ENCODE results near the gene CD74.

CD74 gene

DNA sequence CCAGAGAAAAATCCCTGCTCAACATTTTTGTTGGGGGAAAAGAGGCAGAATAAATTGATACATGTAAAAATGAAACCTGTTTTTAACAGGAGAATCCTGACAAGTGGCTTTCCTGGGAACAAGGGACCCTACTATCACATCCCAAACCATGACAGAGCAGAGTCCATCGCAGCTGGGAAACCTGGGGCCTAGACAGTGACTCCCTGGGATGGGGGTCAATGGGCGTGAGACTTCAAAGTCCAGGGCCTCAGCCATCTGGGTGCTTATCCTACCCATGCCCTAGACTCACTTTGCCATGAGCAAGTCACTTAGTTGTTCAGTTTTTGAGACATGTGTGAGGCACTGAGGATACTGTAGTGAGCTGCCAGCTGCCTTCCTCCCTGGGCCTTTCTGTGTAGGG is 49.5 kb downstream of the CD74 start:
- H2BK120ac ChIP-seq (ENCODE audit: low read depth, low read length), result no peak overlapping the region
- H4K8ac ChIP-seq (ENCODE audit: low read depth, low read length), result no peak overlapping the region
- no peak overlapping the region for H3K4me2 ChIP-seq (ENCODE audit: low read length)
- no peak overlapping the region for H3K9ac ChIP-seq (ENCODE audit: low read length)
- no peak overlapping the region for H2BK5ac ChIP-seq (ENCODE audit: low read length)
- no peak overlapping the region for H3K18ac ChIP-seq (ENCODE audit: low read length)
- H3K4me3 ChIP-seq (ENCODE audit: low read length), result no peak overlapping the region
- no peak overlapping the region for H3K56ac ChIP-seq (ENCODE audit: low read length)
- H3K23ac ChIP-seq (ENCODE audit: low read length), result no peak overlapping the region
- WGBS (ENCODE audit: extremely low coverage, insufficient coverage, low lambda C conversion rate), result no CpG with 5 or more reads among the region's 2 CpGs
- no peak overlapping the region for H3K27ac ChIP-seq (ENCODE audit: low read depth, low read length)
- no peaks in the 10 kb centered on the region for H3K4me1 ChIP-seq (ENCODE audit: control insufficient read depth, low read depth, low read length)
- H3K79me1 ChIP-seq (ENCODE audit: low read length), result peaks cover 25% of the 10 kb centered on the region
- no peak overlapping the region for H2BK15ac ChIP-seq (replicated peaks; ENCODE audit: low read depth)
- no peak overlapping the region for H4K5ac ChIP-seq (ENCODE audit: low read length)
- peaks cover 25% of the 10 kb centered on the region for H3K36me3 ChIP-seq (ENCODE audit: control insufficient read depth, insufficient read depth, low read length)
- DNase-seq, result no peak
- H3K79me2 ChIP-seq (ENCODE audit: control insufficient read depth, insufficient read depth, low read length), result peaks cover 35% of the 10 kb centered on the region
- H3K27me3 ChIP-seq (ENCODE audit: insufficient read depth, low read length, poor library complexity), result no peaks in the 10 kb centered on the region
- H2AK5ac ChIP-seq (ENCODE audit: low read length), result no peak overlapping the region
- H3K4ac ChIP-seq (ENCODE audit: low read depth, low read length), result no peak overlapping the region

DNA sequence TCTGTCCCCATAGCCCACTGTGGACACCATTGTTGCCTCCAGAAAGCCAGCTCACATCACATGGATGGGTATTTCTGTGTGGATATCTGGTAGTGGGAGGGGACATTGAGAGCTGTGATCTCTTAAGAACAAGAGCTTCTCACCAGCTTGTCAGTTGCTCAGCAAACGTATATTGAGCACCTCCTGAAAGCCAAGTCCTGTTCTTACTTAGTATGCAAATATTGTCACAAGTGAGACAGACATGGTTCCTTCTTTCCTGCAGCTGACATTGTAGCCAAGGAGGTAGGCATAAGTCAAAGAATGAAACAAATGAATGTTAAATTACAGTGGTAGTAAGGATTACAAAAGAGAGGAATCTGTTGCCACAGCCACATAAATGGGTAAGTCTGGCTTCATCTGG is 51.4 kb downstream of the CD74 start:
- Histone ChIP-seq H3K23ac (ENCODE audit: low read length) (no peak overlapping the region), H3K18ac (ENCODE audit: low read length) (no peak overlapping the region), H3K4me1 (ENCODE audit: control insufficient read depth, low read depth, low read length) (peaks cover 4% of the 10 kb centered on the region), H3K56ac (ENCODE audit: low read length) (no peak overlapping the region), H3K27ac (ENCODE audit: low read depth, low read length) (no peak overlapping the region), H2BK5ac (ENCODE audit: low read length) (no peak overlapping the region), H3K36me3 (ENCODE audit: control insufficient read depth, insufficient read depth, low read length) (peaks cover 19% of the 10 kb centered on the region), H2BK15ac (replicated peaks; ENCODE audit: low read depth) (no peak overlapping the region), H2BK120ac (ENCODE audit: low read depth, low read length) (no peak overlapping the region), H3K4me3 (ENCODE audit: low read length) (no peak overlapping the region), H3K79me1 (ENCODE audit: low read length) (peaks cover 27% of the 10 kb centered on the region), H3K27me3 (ENCODE audit: insufficient read depth, low read length, poor library complexity) (no peaks in the 10 kb centered on the region), H2AK5ac (ENCODE audit: low read length) (no peak overlapping the region), H3K4ac (ENCODE audit: low read depth, low read length) (no peak overlapping the region), H4K8ac (ENCODE audit: low read depth, low read length) (no peak overlapping the region), H3K4me2 (ENCODE audit: low read length) (no peak overlapping the region), H3K79me2 (ENCODE audit: control insufficient read depth, insufficient read depth, low read length) (peaks cover 41% of the 10 kb centered on the region), H4K5ac (ENCODE audit: low read length) (no peak overlapping the region), H3K9ac (ENCODE audit: low read length) (no peak overlapping the region)
- no CpG with 5 or more reads among the region's 1 CpG for WGBS (ENCODE audit: extremely low coverage, insufficient coverage, low lambda C conversion rate)
- no peak for DNase-seq

DNA sequence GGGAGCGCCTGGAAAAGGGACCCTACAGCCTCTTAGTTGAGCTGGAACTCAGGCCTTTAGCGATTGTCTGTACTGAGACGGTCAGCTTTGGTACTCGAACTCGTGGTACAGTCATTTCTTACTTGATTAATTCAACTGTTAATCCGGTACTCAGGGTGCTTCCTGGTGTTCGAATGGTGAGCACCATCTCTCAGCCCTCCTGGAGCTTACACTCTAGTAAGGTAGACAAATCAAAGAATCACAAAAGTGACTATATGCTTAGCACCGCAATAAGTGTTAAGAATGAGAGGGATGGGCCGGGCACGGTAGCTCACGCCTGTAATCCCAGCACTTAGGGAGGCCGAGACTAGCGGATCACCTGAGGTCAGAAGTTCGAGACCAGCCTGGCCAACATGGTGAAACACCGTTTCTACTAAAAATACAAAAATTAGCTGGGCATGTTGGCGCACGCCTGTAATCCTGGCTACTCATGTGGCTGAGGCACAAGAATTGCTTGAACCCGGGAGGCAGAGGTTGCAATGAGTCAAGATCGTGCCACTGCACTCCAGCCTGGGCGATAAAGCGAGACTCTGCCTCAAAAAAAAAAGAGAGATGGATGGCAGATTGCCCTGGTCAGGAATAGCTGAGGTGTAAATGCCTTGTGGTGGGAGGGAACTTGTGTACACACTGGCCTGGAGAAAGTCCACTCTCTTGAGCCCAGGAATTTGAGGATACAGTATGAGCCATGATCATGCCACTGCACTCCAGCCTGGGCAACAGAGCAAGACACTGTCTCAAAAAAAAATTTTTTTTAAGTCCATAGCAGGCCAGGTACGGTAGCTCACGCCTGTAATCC is 54.2 kb downstream of the CD74 start:
- Histone ChIP-seq H2BK5ac (ENCODE audit: low read length) (no peak overlapping the region), H3K79me1 (ENCODE audit: low read length) (peaks cover 27% of the 10 kb centered on the region), H2BK120ac (ENCODE audit: low read depth, low read length) (no peak overlapping the region), H3K4ac (ENCODE audit: low read depth, low read length) (peak overlapping the region; percentile 74), H4K5ac (ENCODE audit: low read length) (no peak overlapping the region), H3K56ac (ENCODE audit: low read length) (peak overlapping the region; percentile 100), H2BK15ac (replicated peaks; ENCODE audit: low read depth) (no peak overlapping the region), H2AK5ac (ENCODE audit: low read length) (no peak overlapping the region), H3K36me3 (ENCODE audit: control insufficient read depth, insufficient read depth, low read length) (peaks cover 14% of the 10 kb centered on the region), H3K4me1 (ENCODE audit: control insufficient read depth, low read depth, low read length) (peaks cover 4% of the 10 kb centered on the region), H3K4me3 (ENCODE audit: low read length) (peak overlapping the region; percentile 82), H3K79me2 (ENCODE audit: control insufficient read depth, insufficient read depth, low read length) (peaks cover 41% of the 10 kb centered on the region), H4K8ac (ENCODE audit: low read depth, low read length) (peak overlapping the region; percentile 17), H3K18ac (ENCODE audit: low read length) (peak overlapping the region; percentile 12), H3K9ac (ENCODE audit: low read length) (peak overlapping the region; percentile 92), H3K27me3 (ENCODE audit: insufficient read depth, low read length, poor library complexity) (no peaks in the 10 kb centered on the region), H3K23ac (ENCODE audit: low read length) (peak overlapping the region; percentile 9), H3K27ac (ENCODE audit: low read depth, low read length) (peak overlapping the region; percentile 43), H3K4me2 (ENCODE audit: low read length) (peak overlapping the region; percentile 26)
- peak; percentile 57 for DNase-seq
- no CpG with 5 or more reads among the region's 23 CpGs for WGBS (ENCODE audit: extremely low coverage, insufficient coverage, low lambda C conversion rate)

DNA sequence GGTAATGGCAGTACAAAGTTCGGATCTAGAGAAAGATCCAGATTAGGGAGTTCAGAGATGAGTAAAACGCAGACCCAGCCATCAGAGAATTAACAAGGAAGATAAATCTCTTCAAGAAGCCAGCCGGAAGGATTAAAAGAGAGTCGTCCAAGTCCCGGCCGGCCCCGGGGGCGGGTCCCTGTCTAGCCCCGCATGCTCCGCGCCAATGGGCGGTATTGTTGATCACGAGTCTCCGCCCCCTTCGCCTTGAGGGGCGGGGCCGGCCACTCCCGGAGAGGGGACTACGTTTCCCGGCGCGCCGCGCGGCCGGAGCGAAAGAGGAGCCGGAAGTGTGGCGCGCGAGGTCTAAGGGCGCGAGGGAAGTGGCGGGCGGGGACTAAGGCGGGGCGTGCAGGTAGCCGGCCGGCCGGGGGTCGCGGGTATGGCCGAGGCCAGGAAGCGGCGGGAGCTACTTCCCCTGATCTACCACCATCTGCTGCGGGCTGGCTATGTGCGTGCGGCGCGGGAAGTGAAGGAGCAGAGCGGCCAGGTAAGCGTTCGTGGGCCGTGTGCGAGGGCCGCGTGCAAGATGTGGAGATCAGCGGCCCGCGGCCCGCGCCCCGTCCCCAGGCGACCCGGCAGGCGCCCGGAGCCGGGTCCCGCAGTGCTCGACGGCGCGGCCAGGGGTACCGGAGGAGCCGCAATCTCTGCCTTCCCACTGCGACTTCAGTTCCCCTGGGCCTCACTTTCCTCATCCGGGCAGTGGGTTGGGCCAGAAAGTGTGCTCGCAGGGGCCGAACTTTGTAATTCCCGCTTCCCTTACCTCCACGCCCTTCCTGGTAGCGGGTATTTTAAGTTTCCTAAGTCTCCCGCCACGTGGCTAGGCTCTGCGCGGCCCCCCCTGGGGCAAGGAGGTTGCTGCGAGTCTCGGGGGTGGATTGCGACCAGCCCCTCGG is 55.1 kb downstream of the CD74 start, which contains the start of gene TCOF1:
Gene TCOF1, plus strand, starts transcription at position 372 of the 935 bp plus-strand sequence. Its CDS starts 50 bp downstream, at position 422.
- Histone ChIP-seq H3K36me3 (ENCODE audit: control insufficient read depth, insufficient read depth, low read length) (peaks cover 12% of the 10 kb centered on the region), H3K4me1 (ENCODE audit: control insufficient read depth, low read depth, low read length) (peaks cover 4% of the 10 kb centered on the region), H3K27me3 (ENCODE audit: insufficient read depth, low read length, poor library complexity) (no peaks in the 10 kb centered on the region), H3K9ac (ENCODE audit: low read length) (peak within 1 kb of the TSS; percentile 92), H3K79me1 (ENCODE audit: low read length) (peaks cover 25% of the 10 kb centered on the region), H3K18ac (ENCODE audit: low read length) (peak within 1 kb of the TSS; percentile 12), H4K8ac (ENCODE audit: low read depth, low read length) (peak within 1 kb of the TSS; percentile 17), H3K4me2 (ENCODE audit: low read length) (peak within 1 kb of the TSS; percentile 81), H3K4me3 (ENCODE audit: low read length) (peak within 1 kb of the TSS; percentile 82), H3K4ac (ENCODE audit: low read depth, low read length) (peak within 1 kb of the TSS; percentile 74), H2BK15ac (replicated peaks; ENCODE audit: low read depth) (no peak within 1 kb of the TSS), H2BK5ac (ENCODE audit: low read length) (no peak within 1 kb of the TSS), H2AK5ac (ENCODE audit: low read length) (no peak within 1 kb of the TSS), H4K5ac (ENCODE audit: low read length) (peak within 1 kb of the TSS; percentile 99), H3K27ac (ENCODE audit: low read depth, low read length) (peak within 1 kb of the TSS; percentile 43), H3K23ac (ENCODE audit: low read length) (peak within 1 kb of the TSS; percentile 29), H2BK120ac (ENCODE audit: low read depth, low read length) (no peak within 1 kb of the TSS), H3K79me2 (ENCODE audit: control insufficient read depth, insufficient read depth, low read length) (peaks cover 41% of the 10 kb centered on the region), H3K56ac (ENCODE audit: low read length) (peak within 1 kb of the TSS; percentile 100)
- peak; percentile 99 for DNase-seq
- no CpG with 5 or more reads among the region's 90 CpGs for WGBS (ENCODE audit: extremely low coverage, insufficient coverage, low lambda C conversion rate)

DNA sequence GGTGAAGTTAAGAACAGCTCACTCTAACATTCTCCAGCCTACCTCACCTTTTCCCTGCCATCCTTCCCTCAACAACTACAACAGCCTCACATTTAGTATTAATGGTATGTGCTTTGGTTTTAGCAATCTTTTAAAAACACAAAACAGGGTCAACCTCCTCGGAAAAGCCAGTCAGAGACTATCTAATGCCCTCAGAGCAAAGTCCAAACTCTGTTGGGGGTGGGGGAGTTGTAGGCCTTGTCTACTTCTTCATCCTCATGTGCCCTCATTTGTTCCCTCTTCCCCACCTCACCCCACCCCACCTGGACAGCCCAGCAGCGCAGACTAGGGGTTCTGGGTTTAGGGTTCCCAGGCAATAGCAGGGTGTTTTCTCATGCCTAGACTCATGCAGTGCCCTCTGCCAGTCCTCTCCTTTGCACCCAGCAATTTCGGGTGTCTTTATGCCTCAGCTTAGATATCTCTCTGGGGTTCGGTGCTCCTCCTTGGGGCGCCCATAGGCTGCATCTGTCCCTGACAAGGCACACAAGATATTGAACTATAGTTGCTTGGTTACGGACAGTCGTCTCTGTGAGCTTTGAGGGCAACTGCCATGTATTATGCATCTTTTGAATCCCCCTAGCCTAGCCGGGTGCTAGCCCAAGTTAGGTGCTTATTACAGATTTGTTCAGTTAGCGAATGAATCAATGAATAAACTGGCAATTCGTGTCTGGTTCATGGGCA is 56.0 kb downstream of the CD74 start:
- DNase-seq, result no peak

More for the DNA sequence above, 56.0 kb downstream of the CD74 start:
- H3K4me3 ChIP-seq (ENCODE audit: low read length), result no peak overlapping the region
- no peak overlapping the region for H2BK15ac ChIP-seq (replicated peaks; ENCODE audit: low read depth)
- peak overlapping the region; percentile 76 for H3K9ac ChIP-seq (ENCODE audit: low read length)
- peak overlapping the region; percentile 85 for H3K56ac ChIP-seq (ENCODE audit: low read length)
- H4K8ac ChIP-seq (ENCODE audit: low read depth, low read length), result no peak overlapping the region
- H3K4me1 ChIP-seq (ENCODE audit: control insufficient read depth, low read depth, low read length), result peaks cover 4% of the 10 kb centered on the region
- H2BK120ac ChIP-seq (ENCODE audit: low read depth, low read length), result no peak overlapping the region
- peak overlapping the region; percentile 99 for H4K5ac ChIP-seq (ENCODE audit: low read length)
- no peak overlapping the region for H2AK5ac ChIP-seq (ENCODE audit: low read length)
- whole genome bisulfite sequencing (ENCODE audit: extremely low coverage, insufficient coverage, low lambda C conversion rate), result no CpG with 5 or more reads among the region's 10 CpGs
- no peaks in the 10 kb centered on the region for H3K27me3 ChIP-seq (ENCODE audit: insufficient read depth, low read length, poor library complexity)
- H3K79me1 ChIP-seq (ENCODE audit: low read length), result peaks cover 20% of the 10 kb centered on the region
- no peak overlapping the region for H2BK5ac ChIP-seq (ENCODE audit: low read length)
- H3K79me2 ChIP-seq (ENCODE audit: control insufficient read depth, insufficient read depth, low read length), result peaks cover 38% of the 10 kb centered on the region
- peak overlapping the region; percentile 56 for H3K4ac ChIP-seq (ENCODE audit: low read depth, low read length)
- no peak overlapping the region for H3K18ac ChIP-seq (ENCODE audit: low read length)
- H3K27ac ChIP-seq (ENCODE audit: low read depth, low read length), result no peak overlapping the region
- H3K4me2 ChIP-seq (ENCODE audit: low read length), result peak overlapping the region; percentile 81
- H3K23ac ChIP-seq (ENCODE audit: low read length), result no peak overlapping the region
- H3K36me3 ChIP-seq (ENCODE audit: control insufficient read depth, insufficient read depth, low read length), result peaks cover 8% of the 10 kb centered on the region

All from mesendoderm (in vitro differentiated cells).